Adrenal gland (tissue), 12 donors: ENCODE measurements around the gene SLMAP. TPM values are rescaled to one million over a fixed set of nuclear protein-coding genes. Genes with fewer than 3 reads are reported as not detected.
A peak's percentile ranks its signal among the peaks of the same experiment; 100 is the strongest.

Experiments
- DNase-seq, 7 donors: peaks; one replicate each; pipeline ENCODE4 v3.0.0-alpha.2; 2019 to 2020
- H3K27ac ChIP-seq, 5 donors: fragments of 200-600 bp; sonication (generic) in 4 of 5; 1 replicate in 3 of 5; 2 replicates in 2 of 5; pipeline versions ENCODE4 v1.5.1 to v1.8.0; 2016 to 2020; ENCODE audit warnings: mild to moderate bottlenecking in 1 of 5
- H3K27me3 ChIP-seq: fragments of 200-600 bp; 2 replicates; pipeline ENCODE4 v1.8.0; 2021
- H3K36me3 ChIP-seq, 2 donors: fragments of 200-600 bp; replicated peaks in 1 of 2; 1 replicate in 1 of 2; 2 replicates in 1 of 2; pipeline versions ENCODE4 v1.5.1 to v1.8.0; 2018 to 2022
- H3K4me1 ChIP-seq, 2 donors: fragments of 200-600 bp; replicated peaks in 1 of 2; 1 replicate in 1 of 2; 2 replicates in 1 of 2; pipeline versions ENCODE4 v1.5.1 to v1.8.0; 2018 to 2021
- H3K4me3 ChIP-seq, 4 donors: fragments of 200-600 bp; sonication (generic) in 3 of 4; one replicate each; pipeline ENCODE4 v1.5.1; 2016 to 2018
- H3K9me3 ChIP-seq, 3 donors: fragments of 200-600 bp; sonication (generic) in 1 of 3; replicated peaks in 1 of 3; 1 replicate in 2 of 3; 2 replicates in 1 of 3; pipeline versions ENCODE4 v1.5.1 to v1.8.0; 2016 to 2021
- CTCF ChIP-seq, 6 experiments: fragments of 450-650 bp in 4 of 6; fragments of 200-600 bp in 2 of 6; sonication (generic) in 1 of 6; IDR thresholded peaks; 1 replicate in 5 of 6; 2 replicates in 1 of 6; pipeline versions ENCODE4 v1.5.1 to v1.8.0; 2016 to 2021; ENCODE audit warnings: antibody characterized with exemption in 6 of 6, mild to moderate bottlenecking in 2 of 6, moderate library complexity in 1 of 6
- POLR2A ChIP-seq, 2 donors: fragments of 450-650 bp; IDR thresholded peaks; one replicate each; pipeline ENCODE4 v1.6.1; 2017; ENCODE audit warnings: antibody characterized with exemption in 2 of 2, mild to moderate bottlenecking in 2 of 2, moderate library complexity in 1 of 2
- WGBS, 4 donors: extraction: QIAGEN DNeasy Blood & Tissue Kit in 2 of 4; methylation state at CpG; one replicate each; pipeline versions ENCODE4 v1.1.5 to v1.1.7; 2013 to 2017; 5-methylcytosine and 5-hydroxymethylcytosine counted together
- intact Hi-C, 2 donors: fragments of 100-400 bp; cut with DNase I; formaldehyde crosslinking; loops; one replicate each; pipeline versions ENCODE4 v1.14.1 to v1.15.0; 2022 to 2023
- polyA plus RNA-seq, 3 donors: library from polyadenylated mRNA; stranded (reverse); fragments of 200-250 nt in 2 of 3; fragments of 350-450 nt in 1 of 3; fragmentation: Illumina TruSeq in 1 of 3; extraction: RNeasy Lipid Tissue Mini Kit (QIAGEN cat#74804) in 1 of 3; gene quantifications; one replicate each; pipeline ENCODE4 v1.2.3, GENCODE V29; 2013 to 2014
- total RNA-seq, 9 donors: library from RNA; depleted of rRNA in 4 of 9; stranded (reverse); fragments of >200 nt in 4 of 9; fragments of 120-200 nt in 1 of 9; fragmentation: NEBNext Ultra II Directional in 1 of 9; extraction: Animal tissue kit (Norgen Biotek cat#: 25700) in 1 of 9; gene quantifications; one replicate each; pipeline versions ENCODE4 v1.1.0 to v1.2.4, GENCODE V29; 2013 to 2023
- donor health status: healthy with polysubstance abuse.
- donor health status: Bipolar disorder and iron deficiency.
- donor health status: DM: yes; HTN: yes; CAD: no.
- donor health status: DM: no; HTN: no; CAD: no.
- donor health status: DM: no; HTN: no; CAD: no.
- donor health status: DM: yes; HTN: yes; CAD: no.

The SLMAP gene
- total and polyA plus RNA-seq, 12 donors, result 18.9 to 134 (median 87.5) TPM

GRCh38 chr3:57963811-57964346 lies 207.8 kb downstream of the SLMAP start:
- no peak for DNase-seq
- Histone ChIP-seq H3K36me3 (no peaks in the 10 kb centered on the region), H3K27ac (no peak overlapping the region), H3K4me1 (no peaks in the 10 kb centered on the region), H3K4me3 (no peak overlapping the region), H3K9me3 (no peaks in the 10 kb centered on the region), H3K27me3 (no peaks in the 10 kb centered on the region)
- intact Hi-C loops, result no loop called here
- 76 to 84% (median 80%) methylated on average over 5 to 7 of the region's 7 CpGs for WGBS, 4 donors
- TF ChIP-seq CTCF (IDR thresholded peaks at IDR 0.05), result no peak
- TF ChIP-seq POLR2A (IDR thresholded peaks at IDR 0.05), result no peak

GRCh38 chr3:57966829-57967228 lies 210.7 kb downstream of the SLMAP start:
- no peaks in the 10 kb centered on the region for H3K36me3 ChIP-seq
- no peak overlapping the region for H3K27ac ChIP-seq
- TF ChIP-seq POLR2A (IDR thresholded peaks at IDR 0.05) (no peak), CTCF (IDR thresholded peaks at IDR 0.05) (no peak)
- H3K27me3 ChIP-seq, result no peaks in the 10 kb centered on the region
- no peaks in the 10 kb centered on the region for H3K9me3 ChIP-seq
- intact Hi-C loops, result no loop called here
- 23 to 38% (median 32%) methylated on average over 4 of the region's 4 CpGs for WGBS, 4 donors
- no peak overlapping the region for H3K4me3 ChIP-seq
- no peaks in the 10 kb centered on the region for H3K4me1 ChIP-seq
- DNase-seq, result peak in 4 of 7 donors; percentile 24 to 73 (median 62)

GRCh38 chr3:57967590-57967989 lies 211.5 kb downstream of the SLMAP start:
- H3K36me3 ChIP-seq, result no peaks in the 10 kb centered on the region
- no peaks in the 10 kb centered on the region for H3K9me3 ChIP-seq
- intact Hi-C loops, result no loop called here
- no peaks in the 10 kb centered on the region for H3K27me3 ChIP-seq
- H3K4me1 ChIP-seq, result no peaks in the 10 kb centered on the region
- TF ChIP-seq CTCF (IDR thresholded peaks at IDR 0.05) (no peak), POLR2A (IDR thresholded peaks at IDR 0.05) (no peak)
- DNase-seq, result no peak
- H3K27ac ChIP-seq, result no peak overlapping the region
- 72 to 87% (median 83%) methylated on average over 9 of the region's 9 CpGs for WGBS, 4 donors
- no peak overlapping the region for H3K4me3 ChIP-seq

- Histone ChIP-seq H3K27ac (no peak overlapping the region), H3K27me3 (no peaks in the 10 kb centered on the region), H3K4me1 (no peaks in the 10 kb centered on the region), H3K36me3 (no peaks in the 10 kb centered on the region), H3K4me3 (no peak overlapping the region), H3K9me3 (no peaks in the 10 kb centered on the region)
- TF ChIP-seq POLR2A (IDR thresholded peaks at IDR 0.05), result no peak
- TF ChIP-seq CTCF (IDR thresholded peaks at IDR 0.05), result no peak
- no peak for DNase-seq
- 86 to 98% (median 97%) methylated on average over 5 of the region's 5 CpGs for WGBS, 4 donors
- intact Hi-C loops, result no loop called here
Measured at GRCh38 chr3:57968501-57968900, 212.4 kb downstream of the SLMAP start.
